Measurements from ENCODE around the gene GNB2. TPM values are rescaled to one million over a fixed set of nuclear protein-coding genes. Genes with fewer than 3 reads are reported as not detected.
"Not testable (repeated sequence)": the region's sequence is repeated elsewhere in the genome, so short reads cannot be mapped to it uniquely, and the experiment has no call there.

The GNB2 gene
- total RNA-seq, 1 donor from 2014 or later, result 245 TPM

GRCh38 chr7:100667331-100668068, 6.0 kb upstream of the GNB2 start:
- TF ChIP-seq CTCF (conservative IDR thresholded peaks at IDR 0.05; ENCODE audit: low read depth, low read length), result no peak
- DNase-seq (ENCODE audit: low read depth), result no peak
- no peak overlapping the region for H3K4me3 ChIP-seq (ENCODE audit: low read depth, low read length)

GRCh38 chr7:100668069-100668449, 5.5 kb upstream of the GNB2 start:
- no peak for DNase-seq (ENCODE audit: low read depth)
- TF ChIP-seq CTCF (conservative IDR thresholded peaks at IDR 0.05; ENCODE audit: low read depth, low read length), result no peak
- H3K4me3 ChIP-seq (ENCODE audit: low read depth, low read length), result no peak overlapping the region

GRCh38 chr7:100669106-100669505, 4.4 kb upstream of the GNB2 start:
- not testable (repeated sequence) for DNase-seq (ENCODE audit: low read depth); H3K4me3 ChIP-seq (ENCODE audit: low read depth, low read length)

- no peak for DNase-seq (ENCODE audit: low read depth)
- no peak for TF ChIP-seq CTCF (conservative IDR thresholded peaks at IDR 0.05; ENCODE audit: low read depth, low read length)
Observed at GRCh38 chr7:100670074-100670473, 3.5 kb upstream of the GNB2 start.

GRCh38 chr7:100671353-100672327, 1.9 kb upstream of the GNB2 start:
- no peak for TF ChIP-seq CTCF (conservative IDR thresholded peaks at IDR 0.05; ENCODE audit: low read depth, low read length)
- DNase-seq (ENCODE audit: low read depth), result no peak
- no peak overlapping the region for H3K4me3 ChIP-seq (ENCODE audit: low read depth, low read length)

More at GRCh38 chr7:100670074-100670473, 3.5 kb upstream of the GNB2 start:
- no peak overlapping the region for H3K4me3 ChIP-seq (ENCODE audit: low read depth, low read length)

GRCh38 chr7:100673942-100674410, 436 bp downstream of the GNB2 start:
- TF ChIP-seq CTCF (conservative IDR thresholded peaks at IDR 0.05; ENCODE audit: low read depth, low read length), result no peak
- H3K4me3 ChIP-seq (ENCODE audit: low read depth, low read length), result peak overlapping the region; percentile 96
- no peak for DNase-seq (ENCODE audit: low read depth)

GRCh38 chr7:100674411-100675104, 1.0 kb downstream of the GNB2 start:
- no peak for DNase-seq (ENCODE audit: low read depth)
- no peak for TF ChIP-seq CTCF (conservative IDR thresholded peaks at IDR 0.05; ENCODE audit: low read depth, low read length)
- H3K4me3 ChIP-seq (ENCODE audit: low read depth, low read length), result peak overlapping the region; percentile 96

All from epithelial cell of proximal tubule (primary cell).